ENCODE data around the gene SH3BP5.

The SH3BP5 gene

GRCh38 chr3:15220056-15220455, 112.3 kb downstream of the SH3BP5 start:
- in situ Hi-C loops (cut with MboI; ENCODE audit: low pct_unique_long_range_greater_than_20kb, low sequenced_read_pairs, unreplicated experiment), result no loop called here

GRCh38 chr3:15218689-15219088, 113.7 kb downstream of the SH3BP5 start:
- no peak for TF ChIP-seq CTCF (IDR thresholded peaks at IDR 0.05; ENCODE audit: extremely low read depth, insufficient read depth, missing control alignments)
- DNase-seq (ENCODE audit: low spot score), result no peak
- in situ Hi-C loops (cut with MboI; ENCODE audit: low pct_unique_long_range_greater_than_20kb, low sequenced_read_pairs, unreplicated experiment), result no loop called here

More at GRCh38 chr3:15220056-15220455, 112.3 kb downstream of the SH3BP5 start:
- no peak for DNase-seq (ENCODE audit: low spot score)
- TF ChIP-seq CTCF (IDR thresholded peaks at IDR 0.05; ENCODE audit: extremely low read depth, insufficient read depth, missing control alignments), result no peak

- in situ Hi-C loops (cut with MboI; ENCODE audit: low pct_unique_long_range_greater_than_20kb, low sequenced_read_pairs, unreplicated experiment), result no loop called here
- DNase-seq (ENCODE audit: low spot score), result no peak
- no peak for TF ChIP-seq CTCF (IDR thresholded peaks at IDR 0.05; ENCODE audit: extremely low read depth, insufficient read depth, missing control alignments)
These were observed 114.5 kb downstream of the SH3BP5 start for GRCh38 chr3:15217841-15218267.

- TF ChIP-seq CTCF (IDR thresholded peaks at IDR 0.05; ENCODE audit: extremely low read depth, insufficient read depth, missing control alignments), result no peak
These were observed 115.2 kb downstream of the SH3BP5 start for GRCh38 chr3:15217011-15217671.

GRCh38 chr3:15216501-15216900, 115.9 kb downstream of the SH3BP5 start:
- DNase-seq (ENCODE audit: low spot score), result no peak
- in situ Hi-C loops (cut with MboI; ENCODE audit: low pct_unique_long_range_greater_than_20kb, low sequenced_read_pairs, unreplicated experiment), result no loop called here
- no peak for TF ChIP-seq CTCF (IDR thresholded peaks at IDR 0.05; ENCODE audit: extremely low read depth, insufficient read depth, missing control alignments)

More at GRCh38 chr3:15217011-15217671, 115.2 kb downstream of the SH3BP5 start:
- in situ Hi-C loops (cut with MboI; ENCODE audit: low pct_unique_long_range_greater_than_20kb, low sequenced_read_pairs, unreplicated experiment), result no loop called here
- DNase-seq (ENCODE audit: low spot score), result no peak

GRCh38 chr3:15215996-15216395, 116.4 kb downstream of the SH3BP5 start:
- no peak for DNase-seq (ENCODE audit: low spot score)
- no peak for TF ChIP-seq CTCF (IDR thresholded peaks at IDR 0.05; ENCODE audit: extremely low read depth, insufficient read depth, missing control alignments)
- in situ Hi-C loops (cut with MboI; ENCODE audit: low pct_unique_long_range_greater_than_20kb, low sequenced_read_pairs, unreplicated experiment), result no loop called here
